NCI-H1930 (cell line): ENCODE results near the gene BASP1.
"Not testable (repeated sequence)": the region's sequence is repeated elsewhere in the genome, so short reads cannot be mapped to it uniquely, and the experiment has no call there.

Experiments used
- DNase-seq, 2 experiments: peaks; one replicate each; lab custom pipeline; 2025; lab: John Stamatoyannopoulos, UW

Gene BASP1

DNA sequence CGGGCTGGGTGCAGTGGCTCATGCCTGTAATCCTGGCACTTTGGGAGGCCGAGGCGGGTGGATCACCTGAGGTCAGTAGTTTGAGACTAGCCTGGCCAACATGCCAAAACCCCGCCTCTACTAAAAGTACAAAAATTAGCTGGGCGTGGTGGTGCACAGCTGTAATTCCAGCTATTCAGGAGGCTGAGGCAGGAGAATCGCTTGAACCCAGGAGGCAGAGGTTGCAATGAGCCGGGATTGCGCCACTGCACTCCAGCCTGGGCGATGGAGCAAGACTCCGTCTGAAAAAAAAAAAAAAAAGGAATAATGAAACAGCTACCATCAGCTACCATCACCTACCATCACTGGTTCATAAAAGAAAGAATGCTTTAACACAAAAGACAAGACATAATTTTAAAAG is 25.9 kb upstream of the BASP1 start:
- not testable (repeated sequence) for DNase-seq

DNA sequence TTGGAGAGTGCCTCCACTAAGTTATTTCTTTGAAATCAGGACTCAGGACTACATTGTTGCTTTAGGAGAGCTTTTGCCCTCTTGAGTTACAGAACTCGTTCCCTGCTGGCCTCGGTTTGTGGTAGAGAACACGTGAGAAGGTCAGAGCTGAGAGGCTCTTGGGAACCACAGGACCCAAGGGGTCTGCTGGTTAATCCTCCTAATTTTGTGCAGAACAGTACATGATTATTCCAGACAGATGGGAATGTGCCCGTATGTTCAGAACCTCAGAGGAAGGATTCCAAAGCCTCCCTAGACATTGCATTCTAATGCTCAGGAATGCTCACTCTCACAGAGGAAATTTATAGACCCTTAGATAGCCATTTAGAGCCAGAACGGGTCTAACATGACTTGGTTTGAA is 25.2 kb upstream of the BASP1 start:
- DNase-seq = no peak

DNA sequence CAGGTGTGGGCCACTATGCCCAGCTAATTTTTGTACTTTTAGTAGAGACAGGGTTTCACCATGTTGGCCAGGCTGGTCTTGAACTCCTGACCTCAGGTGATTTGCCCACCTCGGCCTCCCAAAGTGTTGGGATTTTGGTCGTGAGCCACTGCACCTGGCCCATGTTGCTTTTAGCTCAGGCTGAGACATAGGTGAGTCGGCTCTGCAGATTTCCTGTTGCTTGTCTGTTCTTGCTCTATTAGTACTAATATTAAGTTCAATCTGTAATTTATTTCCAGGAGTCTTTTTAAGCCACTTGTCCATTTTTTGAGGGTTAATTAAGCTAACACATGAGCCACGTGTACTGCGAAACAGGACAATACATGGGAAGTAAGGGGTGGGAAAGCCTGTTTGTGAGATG is 21.4 kb upstream of the BASP1 start:
- DNase-seq = no peak

DNA sequence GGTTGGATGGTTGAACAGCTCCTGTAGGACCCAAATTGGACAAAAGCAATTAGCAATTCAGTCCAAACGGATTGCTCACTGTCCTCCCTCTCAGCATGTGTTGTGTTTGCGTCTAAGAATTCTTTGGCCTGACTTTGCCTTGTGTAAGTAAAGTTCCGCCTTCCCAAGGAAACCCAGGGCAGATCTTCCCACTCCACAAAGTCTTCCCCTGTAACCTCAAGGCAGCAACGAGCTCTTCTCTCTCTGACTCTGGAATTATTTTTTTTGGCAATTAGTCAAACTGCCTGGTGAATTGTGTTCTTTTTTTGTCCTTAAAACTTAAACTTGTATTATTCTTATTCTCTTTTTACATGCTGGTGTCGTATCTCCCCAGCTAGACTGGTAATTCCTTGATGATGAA is 20.7 kb upstream of the BASP1 start:
- no peak for DNase-seq

DNA sequence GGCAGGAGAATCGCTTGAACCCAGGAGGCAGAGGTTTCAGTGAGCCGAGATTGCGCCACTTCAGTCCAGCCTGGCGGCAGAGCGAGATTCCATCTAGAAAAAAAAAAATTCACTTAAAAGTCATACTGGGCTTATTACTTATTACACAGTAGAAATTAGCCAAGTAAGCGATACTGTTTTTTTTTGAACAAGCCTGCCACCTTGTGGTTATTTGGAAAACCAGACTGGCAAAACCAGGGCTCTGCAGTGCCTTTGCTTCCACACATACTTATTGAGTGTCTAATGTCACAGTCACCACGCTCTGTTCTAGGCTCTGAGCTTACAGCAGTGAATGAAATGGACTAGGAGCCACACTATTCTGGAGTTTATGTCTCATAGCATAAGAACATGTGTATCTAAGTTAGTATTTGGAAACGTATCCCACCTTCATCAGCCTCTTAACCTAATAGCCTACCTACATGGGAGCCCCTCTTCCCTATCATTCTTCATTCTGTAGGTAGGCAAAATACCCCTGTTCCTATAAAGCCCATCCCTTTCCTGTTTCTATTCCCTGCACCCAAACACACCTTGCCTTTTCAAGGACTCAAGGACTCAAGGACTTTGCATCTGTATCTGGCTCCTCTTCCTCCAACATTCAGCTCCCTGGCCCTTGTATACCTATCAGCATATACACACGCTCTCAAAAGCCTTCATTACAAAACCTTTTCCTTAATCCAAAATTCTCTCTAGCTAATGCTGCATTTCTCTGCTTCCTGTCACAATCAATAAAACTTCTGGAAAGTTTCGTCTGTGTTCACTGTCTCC is 13.9 kb upstream of the BASP1 start:
- DNase-seq = peak; percentile 31 to 74

DNA sequence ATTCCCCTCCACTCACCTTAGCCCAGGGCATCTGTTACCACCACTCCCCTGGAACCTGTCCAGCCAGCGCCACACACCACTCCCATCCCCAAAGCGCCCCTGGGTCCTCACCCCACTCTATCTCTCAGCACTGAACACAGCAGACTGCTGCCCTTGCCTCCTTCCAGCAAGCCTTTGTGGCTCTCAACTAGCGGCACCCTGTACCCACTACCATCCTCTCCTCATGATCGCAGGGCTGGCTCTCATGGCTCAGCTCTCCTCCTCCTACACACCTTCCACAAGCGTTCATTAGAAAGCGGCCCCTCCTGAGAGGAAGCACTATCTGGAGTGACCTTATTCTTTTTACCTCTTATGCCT is 13.3 kb upstream of the BASP1 start:
- DNase-seq = no peak

DNA sequence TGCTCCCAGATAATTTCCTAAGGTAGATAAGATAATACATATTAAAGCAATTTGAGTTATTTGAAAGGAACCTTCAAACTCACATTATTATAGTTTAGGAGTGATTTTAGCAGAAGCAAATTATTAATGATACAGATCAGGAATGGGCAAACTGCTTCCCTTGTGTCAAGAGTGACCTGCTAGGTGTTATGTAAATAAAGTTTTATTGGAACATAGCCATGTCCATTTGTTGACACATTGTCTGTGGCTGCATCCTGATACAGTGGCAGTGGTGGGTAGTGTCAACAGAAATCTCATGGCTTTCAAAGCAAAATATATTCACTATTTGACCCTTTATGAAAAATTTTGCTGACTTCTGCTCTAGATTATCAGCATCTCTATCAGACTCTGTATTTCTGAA is 11.4 kb upstream of the BASP1 start:
- DNase-seq = no peak

DNA sequence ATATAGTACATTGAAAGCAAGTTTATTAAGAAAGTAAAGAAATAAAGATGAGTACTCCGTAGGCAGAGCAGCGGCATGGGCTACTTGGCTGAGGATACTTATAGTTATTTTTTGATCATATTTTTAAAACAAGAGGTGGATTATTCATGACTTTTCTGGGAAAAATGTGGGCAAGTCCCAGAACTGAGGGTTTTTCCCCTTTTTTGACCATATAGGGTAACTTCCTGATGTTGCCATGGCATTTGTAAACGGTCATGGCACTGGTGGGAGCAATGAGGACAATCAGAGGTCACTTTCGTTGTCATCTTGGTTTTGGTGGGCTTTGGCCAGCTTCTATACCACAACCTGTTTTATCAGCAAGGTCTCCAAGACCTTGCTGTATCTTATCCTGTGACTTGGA is 5.2 kb upstream of the BASP1 start:
- DNase-seq = no peak

DNA sequence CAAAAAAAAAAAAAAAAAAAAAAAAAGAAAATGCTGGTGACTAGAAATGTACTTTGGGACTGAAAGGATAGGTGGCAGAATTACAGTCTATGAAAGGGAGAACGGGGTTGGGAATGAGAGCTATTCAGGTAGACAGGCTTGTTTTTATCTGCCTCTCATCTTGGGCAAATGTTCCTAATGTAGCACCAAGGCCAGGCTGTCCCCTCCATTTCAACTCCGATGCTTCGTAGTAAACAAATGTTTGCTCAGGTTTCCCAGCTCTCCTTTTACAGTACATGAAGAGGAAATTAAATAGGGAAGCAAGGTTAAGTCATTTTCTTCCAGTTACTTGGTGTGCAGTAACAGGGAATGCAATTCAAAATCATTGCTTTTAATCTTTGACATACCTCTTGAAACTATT is 4.4 kb upstream of the BASP1 start:
- DNase-seq = no peak

DNA sequence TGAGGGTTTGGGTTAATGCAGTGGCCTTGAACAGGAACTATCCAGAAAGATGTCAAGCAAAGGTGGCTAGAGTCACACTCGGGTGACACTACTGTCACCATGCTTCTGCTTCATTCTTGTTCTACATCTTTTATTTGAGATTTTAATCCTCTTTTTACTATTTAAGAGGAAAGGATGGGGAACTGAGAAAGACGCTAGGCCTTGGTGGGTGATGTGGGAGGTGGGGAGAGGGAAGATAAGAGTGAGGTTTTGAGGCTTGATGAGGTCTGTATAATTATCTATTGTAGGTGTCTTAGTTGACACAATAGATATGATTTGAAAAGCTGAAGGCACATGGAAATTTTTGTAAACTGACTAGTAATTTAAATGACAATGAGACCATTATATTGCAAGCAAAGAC is 3.5 kb upstream of the BASP1 start:
- no peak for DNase-seq

DNA sequence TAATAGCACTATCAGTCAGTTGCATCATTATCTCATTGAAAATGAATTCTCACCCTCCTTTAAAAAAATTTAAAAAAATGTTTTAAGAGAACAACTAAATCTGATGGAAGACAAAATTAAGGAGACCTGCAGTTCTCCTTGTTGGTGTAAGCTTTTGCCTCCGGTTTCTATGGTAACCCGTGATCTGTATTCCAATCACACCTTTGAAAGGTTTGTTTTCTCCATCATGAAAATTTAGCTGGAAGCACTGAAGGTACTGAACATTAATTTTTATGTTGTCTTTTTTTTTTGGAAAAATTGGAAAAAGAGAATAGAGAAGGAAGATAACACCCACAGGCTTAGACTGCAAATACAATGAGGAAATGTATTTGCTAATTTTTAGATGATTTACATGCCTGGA is 2.5 kb upstream of the BASP1 start:
- no peak for DNase-seq

DNA sequence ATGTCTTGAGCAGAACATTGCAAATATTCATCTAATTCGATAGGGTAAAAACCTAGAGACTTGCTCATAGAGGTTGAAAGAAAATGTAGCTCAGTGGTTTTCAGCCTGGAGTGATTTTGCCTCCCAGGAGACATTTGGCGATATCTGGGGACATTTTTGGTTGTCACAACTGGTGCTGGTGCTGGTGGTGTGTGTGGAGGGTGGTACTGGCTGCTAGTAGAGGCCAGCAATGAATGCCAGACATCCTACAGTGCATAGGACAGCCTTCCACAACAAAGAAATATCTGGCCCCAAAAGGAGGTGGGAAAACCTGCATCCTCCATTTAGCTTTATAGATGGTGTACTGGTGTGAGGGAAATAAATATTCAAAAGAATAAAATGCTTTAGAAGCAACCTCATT is 2.1 kb upstream of the BASP1 start:
- DNase-seq = no peak

DNA sequence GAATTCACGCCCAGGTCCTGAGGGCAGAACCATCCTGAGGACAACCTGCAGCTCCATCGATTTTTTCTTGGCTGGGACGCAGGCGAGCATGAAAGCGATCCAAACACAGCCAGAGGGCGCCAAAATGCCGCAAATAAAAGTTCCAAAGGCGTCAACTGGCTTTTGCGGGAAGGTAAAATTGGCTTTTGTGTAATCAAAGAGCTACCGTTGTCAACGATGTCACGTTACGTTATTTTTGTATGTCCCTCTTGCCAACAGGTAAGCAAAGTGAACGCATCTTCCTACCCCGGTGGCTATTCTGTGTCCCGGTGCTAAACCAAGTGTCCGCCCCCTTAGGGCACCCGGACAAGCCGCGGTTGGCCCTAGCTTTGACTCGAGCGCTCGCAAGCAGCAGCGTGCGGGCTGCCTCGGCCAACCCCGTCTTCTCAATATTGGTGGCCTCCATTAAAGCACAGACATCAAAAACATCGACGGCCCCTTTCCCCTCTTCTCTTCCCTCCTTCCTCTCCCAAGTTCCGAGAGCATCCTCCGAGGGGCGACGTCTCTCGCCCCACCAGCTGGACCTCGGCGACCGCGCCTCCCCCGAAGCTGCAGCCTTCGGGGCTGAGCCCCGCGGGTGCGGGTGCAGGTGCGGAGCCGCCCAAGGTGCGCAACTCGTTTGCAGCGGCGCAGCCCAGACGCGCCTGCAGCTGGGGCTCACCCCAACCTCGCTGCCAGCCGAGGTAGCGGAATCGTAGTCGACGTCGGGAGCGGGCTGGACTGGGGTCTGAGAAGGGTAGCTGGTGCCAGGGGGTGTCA is 1.1 kb upstream of the BASP1 start:
- peak; percentile 68 to 88 for DNase-seq

DNA sequence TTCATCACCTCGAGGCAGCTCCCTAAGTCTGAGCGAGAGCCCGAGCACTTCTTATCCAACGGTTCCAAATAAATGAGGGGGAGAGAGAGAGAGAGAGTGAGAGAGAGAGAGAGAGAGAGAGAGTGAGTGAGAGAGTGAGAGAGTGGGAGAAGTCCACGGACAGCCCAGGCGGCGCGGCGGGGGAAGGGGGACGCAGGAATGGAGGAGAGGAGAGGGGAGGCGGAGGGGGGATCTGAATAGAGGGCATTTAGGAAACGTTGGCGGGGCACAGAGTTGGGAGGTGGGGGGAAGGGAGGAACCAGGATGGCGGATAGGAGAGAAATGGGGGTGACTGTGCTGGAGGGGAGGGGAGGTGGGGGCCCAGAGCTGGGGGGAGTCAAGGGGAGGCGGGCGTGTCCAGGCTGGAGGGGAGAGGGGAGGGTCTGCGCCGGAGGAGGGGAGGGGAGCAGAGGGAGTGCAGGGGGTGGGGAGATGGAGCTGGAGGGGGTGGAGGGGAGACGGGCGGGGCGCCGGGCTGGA is 398 bp upstream of the BASP1 start:
- no peak for DNase-seq

DNA sequence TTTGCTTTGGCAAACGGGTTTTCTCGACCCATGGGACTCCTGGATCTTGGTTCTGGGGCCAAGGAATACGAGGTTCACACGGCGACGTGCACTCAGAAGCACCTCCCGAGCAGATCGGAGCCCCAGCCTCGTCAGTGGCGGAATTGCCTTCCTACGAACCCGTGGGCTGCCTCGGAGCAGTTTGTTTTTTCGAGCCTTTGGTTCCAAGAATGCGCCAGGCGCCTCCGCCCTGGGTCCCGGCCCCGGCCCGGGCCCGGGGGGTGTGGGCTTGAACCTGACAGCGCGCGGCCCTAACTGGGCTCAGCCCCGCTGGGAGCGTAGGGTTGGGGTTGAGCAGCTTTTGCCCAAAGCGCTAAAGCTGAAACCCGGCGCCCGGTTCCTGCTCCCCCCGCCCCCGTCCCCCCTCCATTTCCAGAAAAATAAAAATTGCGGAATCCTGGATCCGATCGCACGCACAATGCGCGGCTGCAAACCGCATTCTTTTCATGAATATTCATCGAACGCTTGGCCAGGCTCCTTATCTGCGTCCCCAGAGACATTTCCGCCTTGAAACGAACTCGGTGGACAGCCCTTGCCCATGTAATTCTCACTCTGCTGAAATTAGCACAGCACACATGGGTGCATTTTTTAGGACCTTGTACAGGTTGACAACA is 1.0 kb downstream of the BASP1 start:
- no peak for DNase-seq

DNA sequence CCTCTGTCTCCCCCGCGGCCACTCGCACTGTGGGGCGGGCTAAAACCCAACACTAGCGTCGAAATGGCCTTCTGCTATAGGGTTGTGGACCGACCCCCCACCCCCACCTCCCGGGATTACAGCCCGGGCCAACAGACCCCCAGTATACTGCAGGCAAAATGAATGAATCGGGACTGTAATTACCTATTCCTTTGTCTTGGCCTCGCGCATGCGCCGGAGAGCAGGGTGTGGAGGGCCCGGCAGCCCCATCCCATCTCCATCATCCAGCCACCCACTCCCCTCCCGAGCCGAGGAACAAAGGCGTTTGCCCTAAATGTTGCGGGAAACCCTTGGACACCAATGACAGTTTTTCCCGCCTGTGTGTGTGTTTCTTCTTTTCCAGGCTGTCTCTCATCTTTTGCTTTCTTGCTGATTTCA is 1.6 kb downstream of the BASP1 start:
- no peak for DNase-seq

DNA sequence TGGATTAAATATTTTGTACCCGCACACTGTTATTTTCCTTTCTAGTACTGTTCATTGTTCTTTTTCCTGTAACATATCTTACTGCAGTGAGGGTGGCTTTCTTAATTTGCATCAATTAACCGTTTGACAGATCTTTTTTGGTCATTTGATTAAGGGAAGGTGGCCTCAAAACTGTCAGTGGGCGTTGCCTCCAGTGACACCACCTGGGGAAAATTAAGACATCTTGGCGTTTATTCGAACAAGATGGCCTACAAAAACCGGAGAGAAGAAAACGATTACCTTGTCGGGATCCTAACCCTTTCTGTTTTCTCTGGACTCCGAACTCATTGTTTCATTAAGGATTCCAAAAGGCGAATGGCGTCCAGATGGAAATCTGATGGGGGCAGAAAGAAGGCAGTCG is 2.0 kb downstream of the BASP1 start:
- DNase-seq = no peak

DNA sequence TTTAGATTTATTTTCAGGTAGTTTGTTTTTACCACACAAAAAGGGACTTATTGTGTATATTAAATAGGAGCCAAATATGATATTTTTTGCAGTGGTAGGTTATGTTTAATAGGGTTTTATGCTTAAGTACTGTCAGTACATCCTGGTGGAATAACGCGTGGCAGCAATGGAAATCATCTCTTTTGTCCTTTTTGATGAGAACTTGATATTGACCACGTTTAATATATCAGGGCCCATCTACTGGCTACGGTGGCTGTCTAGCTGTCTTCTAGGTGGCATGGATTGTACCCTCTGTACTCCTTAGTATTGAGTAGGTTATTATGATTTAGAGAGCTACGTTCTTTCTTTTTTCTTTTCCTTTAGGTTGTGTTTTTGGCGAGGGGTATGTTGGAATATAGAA is 2.6 kb downstream of the BASP1 start:
- DNase-seq = no peak

DNA sequence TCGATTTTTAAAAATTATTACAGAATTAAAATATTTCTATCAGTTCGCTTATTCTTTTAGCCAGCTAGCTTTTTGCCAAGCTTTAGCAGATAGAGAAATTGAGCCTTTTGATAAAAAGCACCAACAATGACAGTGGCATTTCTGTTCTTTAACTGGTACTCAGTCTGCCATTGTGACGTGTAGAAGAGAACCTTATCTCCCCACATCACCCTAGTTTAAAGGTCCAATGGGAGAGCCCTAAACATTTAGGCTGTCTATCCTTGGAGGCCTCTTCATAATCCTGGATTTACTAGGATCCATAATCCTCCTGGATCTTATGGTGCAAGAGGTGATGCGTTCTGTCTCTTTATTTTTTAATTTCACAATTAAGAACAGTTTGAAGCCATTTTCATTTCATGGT is 3.0 kb downstream of the BASP1 start:
- no peak for DNase-seq

DNA sequence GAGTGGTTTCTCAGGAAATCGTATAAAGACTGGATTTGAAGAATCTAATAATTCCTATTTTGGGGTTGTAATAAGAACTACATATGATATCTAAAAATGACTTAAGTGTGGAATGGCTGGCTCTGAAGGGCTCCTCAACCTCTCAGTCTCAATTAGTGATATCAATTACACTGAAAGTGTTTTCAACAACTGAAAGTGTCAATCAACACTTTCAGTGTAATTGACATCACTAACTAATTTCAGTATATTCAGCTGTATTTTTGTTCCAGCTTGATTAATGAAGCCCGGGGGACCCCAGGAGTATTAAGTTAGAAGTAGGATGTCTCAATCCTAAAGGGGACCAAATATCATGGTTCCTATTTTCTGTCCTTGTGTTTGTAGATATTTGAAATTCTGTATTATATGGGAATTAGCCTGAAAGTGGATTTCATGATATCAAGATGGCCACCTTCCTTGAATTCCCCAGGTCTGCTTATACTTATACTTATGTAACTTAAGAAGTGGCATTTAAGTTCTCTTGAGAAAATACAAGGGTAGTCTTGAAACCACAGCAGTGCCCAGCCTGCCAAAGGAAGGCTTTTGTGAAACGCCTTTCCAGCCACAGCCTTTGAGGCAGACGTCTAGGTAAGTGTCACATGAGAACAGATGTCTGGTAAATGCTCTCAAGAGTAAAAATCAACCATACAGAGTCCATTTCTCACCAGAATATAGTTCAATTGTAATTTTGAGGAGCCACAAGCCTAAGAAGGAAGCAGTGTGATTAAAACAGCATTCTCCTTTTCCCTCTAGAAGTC is 4.6 kb downstream of the BASP1 start:
- no peak for DNase-seq

DNA sequence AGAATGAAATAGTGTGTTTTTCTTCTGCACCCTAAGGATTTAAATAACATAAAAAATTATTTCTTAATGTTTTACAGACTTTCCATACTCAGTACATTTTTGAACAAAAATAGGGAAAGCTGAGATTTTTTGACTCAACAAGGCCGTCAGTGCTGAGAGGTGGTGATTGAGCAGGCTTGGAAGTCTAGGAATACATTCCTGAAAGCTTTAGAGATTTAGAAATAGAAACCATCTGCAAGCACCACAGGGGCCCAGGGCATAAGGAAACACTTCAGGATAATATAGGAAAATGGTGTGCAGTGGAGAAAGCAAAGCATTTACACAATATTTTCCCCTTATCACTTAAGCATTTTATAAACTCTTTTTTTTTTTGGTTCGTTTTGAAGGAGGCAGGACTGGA is 5.2 kb downstream of the BASP1 start:
- DNase-seq = no peak
